Measurements from ENCODE around the gene ADD2.

ADD2 gene

GRCh38 chr2:70710038-70710690 lies 57.8 kb downstream of the ADD2 start:
- no peak for TF ChIP-seq CTCF (IDR thresholded peaks at IDR 0.05; ENCODE audit: unreplicated experiment in 3 of 3)
- Mint-ChIP-seq H3K27ac (peak overlapping the region in 2 of 3 experiments; percentile 85 to 89), H3K4me3 (no peak overlapping the region), H3K9me3 (no peaks in the 10 kb centered on the region), H3K4me1 (peaks cover 24% of the 10 kb centered on the region), H3K36me3 (ENCODE audit: low read depth) (no peaks in the 10 kb centered on the region), H3K27me3 (ENCODE audit: low read depth) (no peaks in the 10 kb centered on the region)

GRCh38 chr2:70709275-70710037 lies 58.5 kb downstream of the ADD2 start:
- Mint-ChIP-seq H3K4me1 (peaks cover 20% of the 10 kb centered on the region), H3K4me3 (no peak overlapping the region), H3K27me3 (ENCODE audit: low read depth) (no peaks in the 10 kb centered on the region), H3K9me3 (no peaks in the 10 kb centered on the region), H3K27ac (peak overlapping the region in 2 of 3 experiments; percentile 85 to 89), H3K36me3 (ENCODE audit: low read depth) (no peaks in the 10 kb centered on the region)
- no peak for TF ChIP-seq CTCF (IDR thresholded peaks at IDR 0.05; ENCODE audit: unreplicated experiment in 3 of 3)

- no peaks in the 10 kb centered on the region for H3K27me3 Mint-ChIP-seq (ENCODE audit: low read depth)
- no peak overlapping the region for H3K4me3 Mint-ChIP-seq
- no peak for TF ChIP-seq CTCF (IDR thresholded peaks at IDR 0.05; ENCODE audit: unreplicated experiment in 3 of 3)
- H3K9me3 Mint-ChIP-seq: no peaks in the 10 kb centered on the region
- peaks cover 22% of the 10 kb centered on the region for H3K4me1 Mint-ChIP-seq
- no peaks in the 10 kb centered on the region for H3K36me3 Mint-ChIP-seq (ENCODE audit: low read depth)
- peak overlapping the region in 1 of 3 experiments; percentile 85 for H3K27ac Mint-ChIP-seq
Measured at GRCh38 chr2:70708376-70709199, 59.4 kb downstream of the ADD2 start.

- no peaks in the 10 kb centered on the region for H3K36me3 Mint-ChIP-seq (ENCODE audit: low read depth)
- no peak for TF ChIP-seq CTCF (IDR thresholded peaks at IDR 0.05; ENCODE audit: unreplicated experiment in 3 of 3)
- peaks cover 22% of the 10 kb centered on the region for H3K4me1 Mint-ChIP-seq
- no peaks in the 10 kb centered on the region for H3K9me3 Mint-ChIP-seq
- no peak overlapping the region for H3K4me3 Mint-ChIP-seq
- no peak overlapping the region for H3K27ac Mint-ChIP-seq
- no peaks in the 10 kb centered on the region for H3K27me3 Mint-ChIP-seq (ENCODE audit: low read depth)
Measured at GRCh38 chr2:70707706-70708105, 60.3 kb downstream of the ADD2 start.

- H3K27me3 Mint-ChIP-seq (ENCODE audit: low read depth): no peaks in the 10 kb centered on the region
- peaks cover 22% of the 10 kb centered on the region for H3K4me1 Mint-ChIP-seq
- no peaks in the 10 kb centered on the region for H3K9me3 Mint-ChIP-seq
- no peak overlapping the region for H3K4me3 Mint-ChIP-seq
- H3K27ac Mint-ChIP-seq: no peak overlapping the region
- no peaks in the 10 kb centered on the region for H3K36me3 Mint-ChIP-seq (ENCODE audit: low read depth)
- no peak for TF ChIP-seq CTCF (IDR thresholded peaks at IDR 0.05; ENCODE audit: unreplicated experiment in 3 of 3)
Measured at GRCh38 chr2:70706026-70706795, 61.8 kb downstream of the ADD2 start.

Data from nephron (organoid).